Measurements from ENCODE around the gene MAP3K5.
A peak's percentile ranks its signal among the peaks of the same experiment; 100 is the strongest.

The MAP3K5 gene

GRCh38 chr6:136672144-136672543 is 120.1 kb downstream of the MAP3K5 start:
- DNase-seq, result no peak

- DNase-seq, result no peak
These were observed 123.0 kb downstream of the MAP3K5 start for GRCh38 chr6:136669299-136669699.

- no peak for DNase-seq
These were observed 123.7 kb downstream of the MAP3K5 start for GRCh38 chr6:136668571-136668970.

- DNase-seq, result no peak
These were observed 126.2 kb downstream of the MAP3K5 start for GRCh38 chr6:136666041-136666440.

- DNase-seq, result no peak
These were observed 129.7 kb downstream of the MAP3K5 start for GRCh38 chr6:136662347-136663237.

GRCh38 chr6:136660727-136661126 is 131.6 kb downstream of the MAP3K5 start:
- no peak for DNase-seq

- DNase-seq, result no peak
These were observed 132.2 kb downstream of the MAP3K5 start for GRCh38 chr6:136659991-136660499.

- DNase-seq, result no peak
These were observed 133.6 kb downstream of the MAP3K5 start for GRCh38 chr6:136658711-136659110.

GRCh38 chr6:136657666-136658065 is 134.6 kb downstream of the MAP3K5 start:
- no peak for DNase-seq

- no peak for DNase-seq
These were observed 136.2 kb downstream of the MAP3K5 start for GRCh38 chr6:136656121-136656520.

- DNase-seq, result no peak
These were observed 136.8 kb downstream of the MAP3K5 start for GRCh38 chr6:136655239-136656014.

GRCh38 chr6:136654086-136654485 is 138.2 kb downstream of the MAP3K5 start:
- peak; percentile 1 for DNase-seq

GRCh38 chr6:136652656-136653055 is 139.6 kb downstream of the MAP3K5 start:
- no peak for DNase-seq

GRCh38 chr6:136651982-136652381 is 140.3 kb downstream of the MAP3K5 start:
- DNase-seq, result no peak

GRCh38 chr6:136647363-136647852 is 144.9 kb downstream of the MAP3K5 start:
- DNase-seq, result no peak

- DNase-seq, result no peak
These were observed 145.9 kb downstream of the MAP3K5 start for GRCh38 chr6:136646377-136646776.

GRCh38 chr6:136644597-136644952 is 147.7 kb downstream of the MAP3K5 start:
- no peak for DNase-seq

- peak; percentile 88 for DNase-seq
These were observed 148.3 kb downstream of the MAP3K5 start for GRCh38 chr6:136643850-136644596.

- no peak for DNase-seq
These were observed 150.3 kb downstream of the MAP3K5 start for GRCh38 chr6:136641873-136642465.

- no peak for DNase-seq
These were observed 151.1 kb downstream of the MAP3K5 start for GRCh38 chr6:136641166-136641565.

- DNase-seq, result no peak
These were observed 152.0 kb downstream of the MAP3K5 start for GRCh38 chr6:136640132-136640915.

- DNase-seq, result no peak
These were observed 152.6 kb downstream of the MAP3K5 start for GRCh38 chr6:136639702-136640101.
